ENCODE results near the gene LEF1.

GRCh38 chr4:108146819-108147218, 21.9 kb downstream of the LEF1 start:
- TF ChIP-seq CTCF (IDR thresholded peaks at IDR 0.05) = no peak
- TF ChIP-seq ZFX (IDR thresholded peaks at IDR 0.05; ENCODE audit: borderline replicate concordance) = no peak

Data from 22Rv1 (cell line).